Stimulated activated CD8-positive, alpha-beta memory T cell treated with anti-CD3 and anti-CD28 coated beads, Interleukin-2, amount 100 ng/mL, for 48 hours (primary cell): ENCODE data around the gene RPLP1.

ENCODE experiments used
- DNase-seq, 2 donors: peaks; one replicate each; pipeline ENCODE4 v3.0.0-alpha.2; 2020; ENCODE audit warnings: low read depth in 2 of 2

Gene RPLP1

GRCh38 chr15:69452692-69453521, at the start of gene RPLP1:
TSS of gene RPLP1 (plus strand) at chr15:69452818. CDS start at chr15:69452949, 131 bp downstream.
- DNase-seq: peak; percentile 88 to 91

- DNase-seq: no peak
Observed at GRCh38 chr15:69403594-69403993, 49.0 kb upstream of the RPLP1 start.

GRCh38 chr15:69405110-69405509, 47.5 kb upstream of the RPLP1 start:
- DNase-seq: no peak

GRCh38 chr15:69407719-69408400, 44.8 kb upstream of the RPLP1 start:
- DNase-seq: no peak

GRCh38 chr15:69408841-69409240, 43.8 kb upstream of the RPLP1 start:
- DNase-seq: no peak

- no peak for DNase-seq
Observed at GRCh38 chr15:69410248-69410874, 42.3 kb upstream of the RPLP1 start.

GRCh38 chr15:69412274-69412673, 40.3 kb upstream of the RPLP1 start:
- no peak for DNase-seq

- DNase-seq: no peak
Observed at GRCh38 chr15:69412701-69413100, 39.9 kb upstream of the RPLP1 start.

GRCh38 chr15:69413822-69414700, 38.6 kb upstream of the RPLP1 start, which contains the start of gene KIF23:
TSS of gene KIF23 (plus strand) at chr15:69414349. CDS start at chr15:69414466, 117 bp downstream.
- peak; percentile 83 to 87 for DNase-seq

- DNase-seq: no peak
Observed at GRCh38 chr15:69414701-69415167, 37.9 kb upstream of the RPLP1 start.

GRCh38 chr15:69415381-69415780, 37.2 kb upstream of the RPLP1 start:
- no peak for DNase-seq

- no peak for DNase-seq
Observed at GRCh38 chr15:69417581-69417980, 35.0 kb upstream of the RPLP1 start.

- DNase-seq: no peak
Observed at GRCh38 chr15:69421498-69421897, 31.1 kb upstream of the RPLP1 start.

GRCh38 chr15:69422336-69422895, 30.2 kb upstream of the RPLP1 start:
- no peak for DNase-seq

- no peak for DNase-seq
Observed at GRCh38 chr15:69424001-69424400, 28.6 kb upstream of the RPLP1 start.

- no peak for DNase-seq
Observed at GRCh38 chr15:69424748-69425413, 27.7 kb upstream of the RPLP1 start.

GRCh38 chr15:69433831-69434230, 18.8 kb upstream of the RPLP1 start:
- DNase-seq: no peak

GRCh38 chr15:69434238-69434637, 18.4 kb upstream of the RPLP1 start:
- DNase-seq: no peak

GRCh38 chr15:69434679-69435078, 17.9 kb upstream of the RPLP1 start:
- no peak for DNase-seq

GRCh38 chr15:69435985-69436384, 16.6 kb upstream of the RPLP1 start:
- no peak for DNase-seq

- no peak for DNase-seq
Observed at GRCh38 chr15:69436951-69437350, 15.7 kb upstream of the RPLP1 start.
